ENCODE results near the gene PLTP.

PLTP gene

DNA sequence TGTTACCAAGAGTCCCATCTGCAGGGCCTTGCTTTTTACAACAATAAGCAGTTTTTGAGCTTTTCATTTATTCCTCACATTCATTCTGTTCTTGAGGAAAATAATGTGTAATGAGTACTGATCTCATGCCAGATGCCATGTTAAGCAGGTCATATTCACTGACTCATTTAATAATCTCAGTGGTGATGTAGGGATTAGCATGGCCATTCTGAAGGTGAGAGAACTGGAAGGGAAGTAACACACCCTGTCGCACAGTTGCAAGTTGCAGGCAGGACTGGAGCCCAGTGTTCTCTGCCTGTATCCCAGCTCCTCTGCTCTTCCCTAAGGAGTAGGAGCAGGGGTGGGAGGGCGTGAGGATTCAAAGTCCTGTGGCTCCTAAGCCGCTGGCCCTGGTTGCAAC lies 28.1 kb upstream of the PLTP start:
- no peak overlapping the region for H3K27ac ChIP-seq (ENCODE audit: low read length)
- H4K20me1 ChIP-seq (ENCODE audit: insufficient read depth, low read length) = peaks cover 25% of the 10 kb centered on the region
- no peaks in the 10 kb centered on the region for H3K27me3 ChIP-seq (ENCODE audit: insufficient read depth, low read length, poor library complexity)
- DNase-seq (no peak), ATAC-seq (ENCODE audit: insufficient read depth, low read depth) (no peak)
- no peak overlapping the region for H3K9ac ChIP-seq (ENCODE audit: low read depth, low read length)
- no peak overlapping the region for H3K4me2 ChIP-seq (ENCODE audit: insufficient read depth, low read length)
- H3K4me3 ChIP-seq (ENCODE audit: low read depth in 1 of 2, low read length in 2 of 2) = no peak overlapping the region
- H3K9me3 ChIP-seq (ENCODE audit: insufficient read depth, low read length, severe bottlenecking) = no peaks in the 10 kb centered on the region
- peaks cover 14% of the 10 kb centered on the region for H3K4me1 ChIP-seq (ENCODE audit: insufficient read depth, low read length)
- peaks cover 35% of the 10 kb centered on the region for H3K79me2 ChIP-seq (ENCODE audit: insufficient read depth, low read length)
- H2AFZ ChIP-seq (ENCODE audit: low read depth, low read length) = no peak overlapping the region
- no peak for TF ChIP-seq EZH2 (IDR thresholded peaks at IDR 0.05; ENCODE audit: borderline replicate concordance, low read depth, low read length, severe bottlenecking)
- TF ChIP-seq, protein P1, sequence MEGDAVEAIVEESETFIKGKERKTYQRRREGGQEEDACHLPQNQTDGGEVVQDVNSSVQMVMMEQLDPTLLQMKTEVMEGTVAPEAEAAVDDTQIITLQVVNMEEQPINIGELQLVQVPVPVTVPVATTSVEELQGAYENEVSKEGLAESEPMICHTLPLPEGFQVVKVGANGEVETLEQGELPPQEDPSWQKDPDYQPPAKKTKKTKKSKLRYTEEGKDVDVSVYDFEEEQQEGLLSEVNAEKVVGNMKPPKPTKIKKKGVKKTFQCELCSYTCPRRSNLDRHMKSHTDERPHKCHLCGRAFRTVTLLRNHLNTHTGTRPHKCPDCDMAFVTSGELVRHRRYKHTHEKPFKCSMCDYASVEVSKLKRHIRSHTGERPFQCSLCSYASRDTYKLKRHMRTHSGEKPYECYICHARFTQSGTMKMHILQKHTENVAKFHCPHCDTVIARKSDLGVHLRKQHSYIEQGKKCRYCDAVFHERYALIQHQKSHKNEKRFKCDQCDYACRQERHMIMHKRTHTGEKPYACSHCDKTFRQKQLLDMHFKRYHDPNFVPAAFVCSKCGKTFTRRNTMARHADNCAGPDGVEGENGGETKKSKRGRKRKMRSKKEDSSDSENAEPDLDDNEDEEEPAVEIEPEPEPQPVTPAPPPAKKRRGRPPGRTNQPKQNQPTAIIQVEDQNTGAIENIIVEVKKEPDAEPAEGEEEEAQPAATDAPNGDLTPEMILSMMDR (IDR thresholded peaks at IDR 0.05; ENCODE audit: borderline replicate concordance, extremely low read depth, low read length, poor library complexity, severe bottlenecking) = no peak
- H3K36me3 ChIP-seq (ENCODE audit: insufficient read depth, low read length) = peaks cover 80% of the 10 kb centered on the region

GRCh38 chr20:45938727-45939438 lies 26.9 kb upstream of the PLTP start:
- Histone ChIP-seq H3K9me3 (ENCODE audit: insufficient read depth, low read length, severe bottlenecking) (no peaks in the 10 kb centered on the region), H3K27me3 (ENCODE audit: insufficient read depth, low read length, poor library complexity) (no peaks in the 10 kb centered on the region), H3K4me3 (ENCODE audit: low read depth in 1 of 2, low read length in 2 of 2) (no peak overlapping the region), H3K79me2 (ENCODE audit: insufficient read depth, low read length) (peaks cover 44% of the 10 kb centered on the region), H4K20me1 (ENCODE audit: insufficient read depth, low read length) (peaks cover 29% of the 10 kb centered on the region), H3K9ac (ENCODE audit: low read depth, low read length) (no peak overlapping the region), H3K36me3 (ENCODE audit: insufficient read depth, low read length) (peaks cover 68% of the 10 kb centered on the region), H3K4me2 (ENCODE audit: insufficient read depth, low read length) (no peak overlapping the region), H3K27ac (ENCODE audit: low read length) (no peak overlapping the region), H3K4me1 (ENCODE audit: insufficient read depth, low read length) (peaks cover 16% of the 10 kb centered on the region), H2AFZ (ENCODE audit: low read depth, low read length) (no peak overlapping the region)
- DNase-seq (no peak), ATAC-seq (ENCODE audit: insufficient read depth, low read depth) (no peak)
- TF ChIP-seq, protein P1 (IDR thresholded peaks at IDR 0.05; ENCODE audit: borderline replicate concordance, extremely low read depth, low read length, poor library complexity, severe bottlenecking) = no peak
- no peak for TF ChIP-seq EZH2 (IDR thresholded peaks at IDR 0.05; ENCODE audit: borderline replicate concordance, low read depth, low read length, severe bottlenecking)

DNA sequence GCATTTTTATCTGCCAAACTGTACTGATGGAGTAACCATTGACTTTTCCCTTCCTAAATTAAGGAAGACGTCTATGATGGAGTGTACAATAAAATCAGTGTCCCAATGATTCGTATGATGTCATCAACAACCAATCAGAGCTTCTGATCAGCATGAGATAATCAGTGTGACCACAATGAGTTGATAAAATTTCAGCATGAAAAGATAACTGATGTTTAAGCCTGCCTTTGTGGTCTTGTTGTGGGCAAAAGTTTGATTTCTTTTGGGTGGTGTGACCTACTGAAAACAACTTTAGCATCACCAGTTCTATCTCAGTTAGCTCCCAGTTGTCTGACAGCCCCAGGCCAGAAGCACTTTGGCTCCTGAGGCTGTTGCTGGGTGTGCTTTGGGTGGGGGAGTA lies 25.8 kb upstream of the PLTP start:
- TF ChIP-seq, protein P1 (IDR thresholded peaks at IDR 0.05; ENCODE audit: borderline replicate concordance, extremely low read depth, low read length, poor library complexity, severe bottlenecking) = no peak
- TF ChIP-seq EZH2 (IDR thresholded peaks at IDR 0.05; ENCODE audit: borderline replicate concordance, low read depth, low read length, severe bottlenecking) = no peak
- H4K20me1 ChIP-seq (ENCODE audit: insufficient read depth, low read length) = peaks cover 38% of the 10 kb centered on the region
- no peak for ATAC-seq (ENCODE audit: insufficient read depth, low read depth)
- no peak overlapping the region for H3K9ac ChIP-seq (ENCODE audit: low read depth, low read length)
- H3K79me2 ChIP-seq (ENCODE audit: insufficient read depth, low read length) = peaks cover 55% of the 10 kb centered on the region
- H3K4me2 ChIP-seq (ENCODE audit: insufficient read depth, low read length) = no peak overlapping the region
- no peaks in the 10 kb centered on the region for H3K9me3 ChIP-seq (ENCODE audit: insufficient read depth, low read length, severe bottlenecking)
- H3K4me3 ChIP-seq (ENCODE audit: low read depth in 1 of 2, low read length in 2 of 2) = no peak overlapping the region
- no peak overlapping the region for H2AFZ ChIP-seq (ENCODE audit: low read depth, low read length)
- H3K27ac ChIP-seq (ENCODE audit: low read length) = no peak overlapping the region
- H3K4me1 ChIP-seq (ENCODE audit: insufficient read depth, low read length) = peaks cover 27% of the 10 kb centered on the region
- H3K27me3 ChIP-seq (ENCODE audit: insufficient read depth, low read length, poor library complexity) = no peaks in the 10 kb centered on the region
- DNase-seq = no peak
- H3K36me3 ChIP-seq (ENCODE audit: insufficient read depth, low read length) = peaks cover 58% of the 10 kb centered on the region

All from DND-41 (cell line).